Nephron progenitor cell (in vitro differentiated cells): ENCODE measurements around the gene STKLD1.

Source experiments
- DNase-seq: peaks from one replicate; pipeline ENCODE4 v3.0.0; 2021
- H3K27ac Mint-ChIP-seq: 2 replicates; pipeline ENCODE4 v1.8.0; 2021; ENCODE audit warnings: mild to moderate bottlenecking, moderate library complexity, mixed read lengths
- H3K27me3 Mint-ChIP-seq: 2 replicates; pipeline ENCODE4 v1.8.0; 2021; ENCODE audit warnings: mild to moderate bottlenecking, low read depth, mixed read lengths; ENCODE audit not compliant: poor library complexity
- H3K36me3 Mint-ChIP-seq: 2 replicates; pipeline ENCODE4 v1.8.0; 2021; ENCODE audit warnings: low read depth, mixed read lengths
- H3K4me1 Mint-ChIP-seq: 2 replicates; pipeline ENCODE4 v1.8.0; 2021; ENCODE audit warnings: mixed read lengths
- H3K4me3 Mint-ChIP-seq: 2 replicates; pipeline ENCODE4 v1.8.0; 2021; ENCODE audit warnings: mild to moderate bottlenecking, moderate library complexity, mixed read lengths
- H3K9me3 Mint-ChIP-seq: 2 replicates; pipeline ENCODE4 v1.8.0; 2021; ENCODE audit warnings: mild to moderate bottlenecking, moderate library complexity, mixed read lengths
- TF ChIP-seq, protein P1 (sequence below): fragments of 200-600 bp; sonication (generic); IDR thresholded peaks from 2 replicates; pipeline ENCODE4 v1.5.0; 2021; ENCODE audit warnings: antibody characterized with exemption

The STKLD1 gene

GRCh38 chr9:133347515-133347984 lies 28.6 kb upstream of the STKLD1 start:
- H3K27me3 Mint-ChIP-seq, result no peaks in the 10 kb centered on the region
- H3K4me1 Mint-ChIP-seq, result peaks cover 37% of the 10 kb centered on the region
- TF ChIP-seq, protein P1, sequence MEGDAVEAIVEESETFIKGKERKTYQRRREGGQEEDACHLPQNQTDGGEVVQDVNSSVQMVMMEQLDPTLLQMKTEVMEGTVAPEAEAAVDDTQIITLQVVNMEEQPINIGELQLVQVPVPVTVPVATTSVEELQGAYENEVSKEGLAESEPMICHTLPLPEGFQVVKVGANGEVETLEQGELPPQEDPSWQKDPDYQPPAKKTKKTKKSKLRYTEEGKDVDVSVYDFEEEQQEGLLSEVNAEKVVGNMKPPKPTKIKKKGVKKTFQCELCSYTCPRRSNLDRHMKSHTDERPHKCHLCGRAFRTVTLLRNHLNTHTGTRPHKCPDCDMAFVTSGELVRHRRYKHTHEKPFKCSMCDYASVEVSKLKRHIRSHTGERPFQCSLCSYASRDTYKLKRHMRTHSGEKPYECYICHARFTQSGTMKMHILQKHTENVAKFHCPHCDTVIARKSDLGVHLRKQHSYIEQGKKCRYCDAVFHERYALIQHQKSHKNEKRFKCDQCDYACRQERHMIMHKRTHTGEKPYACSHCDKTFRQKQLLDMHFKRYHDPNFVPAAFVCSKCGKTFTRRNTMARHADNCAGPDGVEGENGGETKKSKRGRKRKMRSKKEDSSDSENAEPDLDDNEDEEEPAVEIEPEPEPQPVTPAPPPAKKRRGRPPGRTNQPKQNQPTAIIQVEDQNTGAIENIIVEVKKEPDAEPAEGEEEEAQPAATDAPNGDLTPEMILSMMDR, result no peak
- no peak overlapping the region for H3K27ac Mint-ChIP-seq
- H3K4me3 Mint-ChIP-seq, result peak overlapping the region; percentile 97
- peaks cover 56% of the 10 kb centered on the region for H3K36me3 Mint-ChIP-seq
- no peaks in the 10 kb centered on the region for H3K9me3 Mint-ChIP-seq
- DNase-seq, result peak; percentile 59

DNA sequence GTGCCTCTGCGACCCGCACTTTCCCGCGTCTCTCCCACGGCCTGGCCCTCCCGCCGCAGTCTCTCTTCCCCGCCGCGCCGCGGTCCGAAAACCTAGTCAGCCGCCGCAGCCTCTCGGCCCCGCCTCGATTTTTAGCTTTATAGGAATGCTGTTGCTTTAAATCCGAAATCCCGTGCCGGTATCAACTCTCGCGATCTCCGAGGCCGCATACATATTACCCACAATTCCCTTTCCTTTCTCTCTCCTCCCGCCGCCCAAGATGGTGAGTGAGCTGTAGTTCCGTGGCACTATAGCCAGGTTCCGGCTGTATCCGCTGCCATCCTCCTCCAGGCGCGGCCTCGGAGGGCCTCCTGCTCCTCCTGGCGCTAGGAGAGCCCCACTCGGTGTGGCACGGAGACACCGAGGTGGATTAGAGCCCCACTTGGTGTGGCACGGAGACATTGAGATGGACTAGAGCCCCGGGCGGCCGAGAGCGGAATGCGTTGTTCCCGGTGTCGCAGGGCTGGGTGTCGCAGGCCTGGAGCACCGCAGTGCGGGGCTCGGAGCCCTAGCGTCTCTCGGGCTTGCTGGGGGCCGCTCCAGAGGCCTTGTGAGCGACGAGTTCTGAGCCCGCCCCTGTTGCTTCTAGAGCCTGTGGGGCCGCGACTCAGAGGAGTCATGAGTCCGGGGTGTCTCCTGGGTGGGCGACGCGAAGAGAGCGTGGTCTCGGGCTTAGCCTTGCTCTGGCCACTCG lies 28.0 kb upstream of the STKLD1 start, which contains the start of the genes MED22 and RPL7A:
TSS of gene MED22 (minus strand) at position 147 of the 733 bp plus-strand sequence. CDS start 1,469 bp downstream, outside the sequence.
TSS of gene RPL7A (plus strand) at position 234 of the 733 bp plus-strand sequence. CDS start at position 260, 26 bp downstream.
- Mint-ChIP-seq H3K27ac (peak within 1 kb of the TSS; percentile 100), H3K4me1 (peaks cover 37% of the 10 kb centered on the region), H3K27me3 (no peaks in the 10 kb centered on the region), H3K4me3 (peak within 1 kb of the TSS; percentile 97), H3K9me3 (no peaks in the 10 kb centered on the region), H3K36me3 (peaks cover 60% of the 10 kb centered on the region)
- peak; percentile 93 for DNase-seq
- TF ChIP-seq, protein P1, result no peak

DNA sequence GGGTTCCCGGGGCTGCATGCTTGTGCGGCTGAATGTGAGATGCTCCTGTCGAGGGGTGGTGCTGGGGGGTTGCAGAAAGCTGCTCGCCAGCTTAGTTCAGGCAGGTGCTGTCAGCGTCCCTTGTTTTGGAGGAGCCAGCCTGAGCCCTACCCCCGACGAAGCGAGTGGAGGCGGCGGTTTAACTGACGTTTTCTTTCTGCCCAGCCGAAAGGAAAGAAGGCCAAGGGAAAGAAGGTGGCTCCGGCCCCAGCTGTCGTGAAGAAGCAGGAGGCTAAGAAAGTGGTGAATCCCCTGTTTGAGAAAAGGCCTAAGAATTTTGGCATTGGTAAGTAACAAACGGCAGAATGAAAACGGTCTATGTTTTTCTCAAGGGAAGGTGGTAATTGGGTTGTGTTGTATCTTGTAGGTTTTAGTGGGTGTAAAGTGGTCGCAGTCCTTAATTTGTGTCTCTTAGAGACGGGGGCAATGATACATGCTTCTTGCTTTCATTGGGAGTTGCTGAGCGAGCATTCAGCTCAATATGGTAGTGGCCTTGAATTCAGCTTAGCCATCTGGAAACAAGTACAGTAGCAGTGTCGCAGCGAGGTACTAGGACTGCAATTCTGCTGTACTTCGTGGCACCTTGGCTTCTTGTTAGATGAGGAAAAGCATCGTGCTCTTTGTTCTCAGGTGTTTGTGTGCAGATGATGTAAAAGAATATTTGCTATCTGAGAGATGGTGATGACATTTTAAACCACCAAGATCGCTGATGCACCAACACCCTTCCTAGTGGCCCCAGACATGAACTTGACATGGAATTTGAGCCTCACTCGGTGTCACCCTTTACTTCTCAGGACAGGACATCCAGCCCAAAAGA lies 27.2 kb upstream of the STKLD1 start:
- Mint-ChIP-seq H3K27ac (peak overlapping the region; percentile 100), H3K27me3 (no peaks in the 10 kb centered on the region), H3K4me3 (peak overlapping the region; percentile 97), H3K9me3 (no peaks in the 10 kb centered on the region), H3K36me3 (peaks cover 63% of the 10 kb centered on the region), H3K4me1 (peaks cover 37% of the 10 kb centered on the region)
- TF ChIP-seq, protein P1, result no peak
- DNase-seq, result no peak

- H3K27ac Mint-ChIP-seq, result peak overlapping the region; percentile 100
- H3K9me3 Mint-ChIP-seq, result no peaks in the 10 kb centered on the region
- H3K36me3 Mint-ChIP-seq, result peaks cover 57% of the 10 kb centered on the region
- H3K27me3 Mint-ChIP-seq, result no peaks in the 10 kb centered on the region
- peak overlapping the region; percentile 63 for H3K4me3 Mint-ChIP-seq
- TF ChIP-seq, protein P1, result no peak
- DNase-seq, result no peak
- H3K4me1 Mint-ChIP-seq, result peaks cover 37% of the 10 kb centered on the region
Measured at GRCh38 chr9:133349965-133350616, 26.1 kb upstream of the STKLD1 start.

- peaks cover 30% of the 10 kb centered on the region for H3K4me1 Mint-ChIP-seq
- no peaks in the 10 kb centered on the region for H3K27me3 Mint-ChIP-seq
- TF ChIP-seq, protein P1, result no peak
- no peak overlapping the region for H3K27ac Mint-ChIP-seq
- no peak for DNase-seq
- peaks cover 50% of the 10 kb centered on the region for H3K36me3 Mint-ChIP-seq
- H3K4me3 Mint-ChIP-seq, result peak overlapping the region; percentile 38
- H3K9me3 Mint-ChIP-seq, result no peaks in the 10 kb centered on the region
Measured at GRCh38 chr9:133351526-133351907, 24.6 kb upstream of the STKLD1 start.
